GM13977 (cell line): Measurements from ENCODE around the gene GLUL.

Experiments used
- DNase-seq: peaks from one replicate; pipeline ENCODE4 v3.0.0; 2012; ENCODE audit warnings: low spot score
- in situ Hi-C: fragments of 300-500 bp; cut with MboI; formaldehyde crosslinking; loops from one replicate; pipeline ENCODE4 v1.12.0; 2022; ENCODE audit warnings: low sequenced_read_pairs, low pct_unique_long_range_greater_than_20kb, mixed read lengths, inconsistent platforms; ENCODE audit not compliant: unreplicated experiment
- TF ChIP-seq, protein P1 (sequence below): IDR thresholded peaks from 2 replicates; pipeline ENCODE4 v1.5.1; 2012; ENCODE audit warnings: mild to moderate bottlenecking, control low read depth; ENCODE audit not compliant: insufficient read depth; ENCODE audit errors: extremely low read depth, missing control alignments

The GLUL gene

DNA sequence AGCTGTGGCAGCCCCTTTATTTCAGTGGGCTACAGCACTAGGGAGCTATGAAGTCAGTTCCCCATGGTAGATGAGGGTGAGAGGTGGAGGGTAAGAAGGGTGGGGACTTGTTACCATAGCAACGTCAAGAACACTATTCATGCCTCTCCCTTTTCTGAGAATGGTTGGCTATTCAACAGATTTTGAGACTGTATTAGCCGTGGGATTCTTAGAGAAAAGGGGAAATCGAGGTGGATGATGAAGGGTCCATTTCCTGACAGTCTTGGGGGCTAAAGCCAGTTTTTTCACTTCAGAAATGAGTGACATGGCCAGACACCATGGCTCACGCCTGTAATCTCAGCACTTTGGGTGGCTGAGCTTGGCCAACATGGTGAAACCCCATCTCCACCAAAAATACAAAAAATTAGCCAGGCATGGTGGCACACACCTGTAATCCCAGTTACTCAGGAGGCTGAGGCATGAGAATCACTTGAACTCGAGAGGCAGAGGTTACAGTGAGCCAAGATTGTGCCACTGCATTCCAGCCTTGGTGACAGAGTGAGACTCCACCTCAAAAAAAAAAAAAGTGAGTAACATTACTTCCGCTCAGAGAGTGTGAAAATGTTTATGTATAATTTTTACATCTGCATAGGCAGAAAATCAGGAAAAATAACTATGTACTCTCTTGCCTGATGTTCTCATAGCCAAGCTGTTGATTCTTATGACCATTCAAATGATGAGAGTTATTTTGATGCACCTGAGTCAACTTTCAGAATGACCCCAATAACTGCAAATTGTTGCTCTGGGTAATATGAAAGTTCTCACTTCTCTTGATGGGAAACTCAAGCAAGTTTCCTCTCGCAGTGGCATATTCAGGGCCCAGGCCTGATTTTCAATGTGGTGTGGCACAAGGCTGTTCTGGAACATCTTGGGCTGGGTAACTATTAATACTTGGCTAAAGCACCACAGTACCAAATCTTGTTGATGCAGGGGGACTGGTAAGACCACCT lies 35.1 kb upstream of the GLUL start:
- TF ChIP-seq, protein P1, sequence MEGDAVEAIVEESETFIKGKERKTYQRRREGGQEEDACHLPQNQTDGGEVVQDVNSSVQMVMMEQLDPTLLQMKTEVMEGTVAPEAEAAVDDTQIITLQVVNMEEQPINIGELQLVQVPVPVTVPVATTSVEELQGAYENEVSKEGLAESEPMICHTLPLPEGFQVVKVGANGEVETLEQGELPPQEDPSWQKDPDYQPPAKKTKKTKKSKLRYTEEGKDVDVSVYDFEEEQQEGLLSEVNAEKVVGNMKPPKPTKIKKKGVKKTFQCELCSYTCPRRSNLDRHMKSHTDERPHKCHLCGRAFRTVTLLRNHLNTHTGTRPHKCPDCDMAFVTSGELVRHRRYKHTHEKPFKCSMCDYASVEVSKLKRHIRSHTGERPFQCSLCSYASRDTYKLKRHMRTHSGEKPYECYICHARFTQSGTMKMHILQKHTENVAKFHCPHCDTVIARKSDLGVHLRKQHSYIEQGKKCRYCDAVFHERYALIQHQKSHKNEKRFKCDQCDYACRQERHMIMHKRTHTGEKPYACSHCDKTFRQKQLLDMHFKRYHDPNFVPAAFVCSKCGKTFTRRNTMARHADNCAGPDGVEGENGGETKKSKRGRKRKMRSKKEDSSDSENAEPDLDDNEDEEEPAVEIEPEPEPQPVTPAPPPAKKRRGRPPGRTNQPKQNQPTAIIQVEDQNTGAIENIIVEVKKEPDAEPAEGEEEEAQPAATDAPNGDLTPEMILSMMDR = no peak
- peak; percentile 66 for DNase-seq
- in situ Hi-C loops = no loop called here

DNA sequence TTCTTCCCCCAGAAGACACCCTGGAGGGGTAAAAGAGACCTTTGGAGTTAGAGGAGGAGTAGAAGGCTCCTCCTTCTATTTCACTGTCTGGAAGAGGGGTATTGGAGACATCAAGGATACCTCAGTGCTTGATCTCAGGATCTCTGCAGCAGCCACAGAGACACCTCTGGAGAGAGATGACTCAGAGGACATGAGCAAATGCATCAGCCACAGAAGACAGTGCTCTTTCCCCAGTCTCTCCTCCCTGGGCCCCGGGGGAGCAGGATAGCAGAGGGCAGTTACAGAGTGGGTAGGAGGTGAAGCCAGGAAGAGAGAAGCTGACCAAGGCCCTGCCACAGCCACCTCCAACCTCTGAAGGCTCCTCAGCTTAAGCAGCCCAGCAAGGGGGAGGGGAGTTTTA lies 24.2 kb upstream of the GLUL start:
- in situ Hi-C loops = no loop called here
- TF ChIP-seq, protein P1 = no peak
- no peak for DNase-seq

DNA sequence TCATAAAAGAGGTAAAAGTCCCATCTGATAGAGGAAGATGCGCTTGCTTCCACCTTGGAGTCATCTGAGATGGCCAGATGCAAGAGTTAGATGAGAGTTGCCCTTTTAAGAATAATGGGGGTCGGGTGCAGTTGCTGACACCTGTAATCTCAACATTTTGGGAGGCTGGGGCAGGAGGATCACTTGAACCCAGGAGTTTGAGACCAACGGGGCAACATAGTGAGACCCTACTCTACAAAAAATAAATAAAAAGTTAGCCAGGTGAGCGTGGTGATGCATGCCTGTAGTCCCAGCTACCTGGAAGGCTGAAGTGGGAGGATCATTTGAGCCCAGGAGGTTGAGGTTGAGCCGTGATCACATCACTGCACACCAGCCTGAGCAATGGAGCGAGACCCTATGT lies 22.4 kb upstream of the GLUL start:
- TF ChIP-seq, protein P1 = no peak
- in situ Hi-C loops = no loop called here
- DNase-seq = no peak

DNA sequence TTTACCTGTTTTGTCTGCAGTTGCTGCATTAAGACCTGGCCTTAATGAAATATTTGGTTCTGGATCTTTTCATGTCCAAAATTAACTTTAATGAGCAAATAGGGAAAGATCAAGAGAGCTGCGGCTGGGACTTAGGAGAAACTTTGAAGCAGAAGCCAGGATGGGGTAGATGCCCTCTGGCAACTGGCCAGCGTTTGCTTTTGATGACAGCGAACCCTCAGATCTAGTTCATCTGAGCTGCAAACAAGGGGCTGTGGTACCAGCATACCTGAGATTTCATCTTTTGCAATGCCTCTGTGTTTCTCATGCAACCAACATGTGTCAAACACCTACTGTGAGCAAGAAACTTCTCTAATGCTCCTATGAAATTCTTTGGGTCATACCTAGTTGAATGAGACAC lies 21.9 kb upstream of the GLUL start:
- TF ChIP-seq, protein P1 = no peak
- no peak for DNase-seq
- in situ Hi-C loops = no loop called here

DNA sequence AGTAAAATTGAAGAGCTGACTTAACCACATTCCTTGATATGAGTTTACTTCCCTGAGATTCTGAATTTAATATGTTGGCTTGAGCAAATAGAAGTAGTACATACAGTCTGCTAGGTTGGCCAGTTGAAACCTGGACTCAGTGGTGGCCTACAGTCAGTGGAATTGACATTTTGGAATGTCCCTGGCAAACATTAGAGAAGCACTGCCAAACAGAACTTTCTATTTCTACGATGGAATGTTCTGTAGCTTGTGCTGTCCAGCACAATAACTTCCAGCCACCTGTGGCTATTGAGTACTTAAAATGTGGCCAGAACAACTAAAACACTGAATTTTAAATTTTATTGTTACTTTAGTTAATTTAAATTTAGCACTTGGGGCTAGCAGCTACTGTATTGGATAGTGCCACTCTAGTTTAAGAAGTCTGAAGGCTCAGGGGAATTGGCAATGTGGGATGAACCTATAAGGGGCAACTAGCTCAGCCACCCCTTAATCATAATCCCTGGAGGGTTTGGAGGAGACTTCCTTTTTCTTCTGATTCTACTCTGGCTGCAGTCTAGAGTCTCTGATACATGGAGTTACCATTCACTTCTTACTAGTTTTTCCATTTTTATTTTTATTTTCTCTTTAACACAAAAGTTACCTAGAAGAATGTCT lies 19.2 kb upstream of the GLUL start:
- no peak for DNase-seq
- in situ Hi-C loops = no loop called here
- TF ChIP-seq, protein P1 = no peak

DNA sequence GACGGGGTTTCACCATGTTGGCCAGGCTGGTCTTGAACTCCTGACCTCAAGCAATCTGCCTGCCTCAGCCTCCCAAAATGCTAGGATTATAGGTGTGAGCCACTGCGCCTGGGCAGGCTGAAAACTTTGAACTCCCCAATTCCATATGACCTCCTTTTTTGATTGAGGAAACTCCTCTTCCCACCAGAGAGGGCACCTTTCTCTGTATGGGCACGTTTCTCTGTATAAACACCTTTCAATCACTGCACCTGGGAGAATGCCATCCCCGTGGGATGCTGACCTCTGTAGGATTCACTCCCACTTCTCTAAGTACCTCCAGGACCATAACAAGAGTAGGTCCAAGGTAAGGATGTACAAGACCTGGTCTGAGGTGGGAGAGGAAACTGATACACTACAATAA lies 18.5 kb upstream of the GLUL start:
- TF ChIP-seq, protein P1 = no peak
- in situ Hi-C loops = no loop called here
- no peak for DNase-seq
